ENCODE results near the gene CIDEB. TPM values are rescaled to one million over a fixed set of nuclear protein-coding genes. Genes with fewer than 3 reads are reported as not detected.

Gene CIDEB
- total and polyA plus RNA-seq, 9 of the 15 experiments (the other 6 are each of a cell fraction or from before 2014, with no cell fraction given), result 0.03 to 0.35 (median 0.09) TPM; not detected in 3

- TF ChIP-seq, protein P1, sequence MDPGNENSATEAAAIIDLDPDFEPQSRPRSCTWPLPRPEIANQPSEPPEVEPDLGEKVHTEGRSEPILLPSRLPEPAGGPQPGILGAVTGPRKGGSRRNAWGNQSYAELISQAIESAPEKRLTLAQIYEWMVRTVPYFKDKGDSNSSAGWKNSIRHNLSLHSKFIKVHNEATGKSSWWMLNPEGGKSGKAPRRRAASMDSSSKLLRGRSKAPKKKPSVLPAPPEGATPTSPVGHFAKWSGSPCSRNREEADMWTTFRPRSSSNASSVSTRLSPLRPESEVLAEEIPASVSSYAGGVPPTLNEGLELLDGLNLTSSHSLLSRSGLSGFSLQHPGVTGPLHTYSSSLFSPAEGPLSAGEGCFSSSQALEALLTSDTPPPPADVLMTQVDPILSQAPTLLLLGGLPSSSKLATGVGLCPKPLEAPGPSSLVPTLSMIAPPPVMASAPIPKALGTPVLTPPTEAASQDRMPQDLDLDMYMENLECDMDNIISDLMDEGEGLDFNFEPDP (CRISPR knock-in tag; IDR thresholded peaks at IDR 0.05), result no peak; the same call in 1 of the 2 replicates
- TF ChIP-seq, protein P2, sequence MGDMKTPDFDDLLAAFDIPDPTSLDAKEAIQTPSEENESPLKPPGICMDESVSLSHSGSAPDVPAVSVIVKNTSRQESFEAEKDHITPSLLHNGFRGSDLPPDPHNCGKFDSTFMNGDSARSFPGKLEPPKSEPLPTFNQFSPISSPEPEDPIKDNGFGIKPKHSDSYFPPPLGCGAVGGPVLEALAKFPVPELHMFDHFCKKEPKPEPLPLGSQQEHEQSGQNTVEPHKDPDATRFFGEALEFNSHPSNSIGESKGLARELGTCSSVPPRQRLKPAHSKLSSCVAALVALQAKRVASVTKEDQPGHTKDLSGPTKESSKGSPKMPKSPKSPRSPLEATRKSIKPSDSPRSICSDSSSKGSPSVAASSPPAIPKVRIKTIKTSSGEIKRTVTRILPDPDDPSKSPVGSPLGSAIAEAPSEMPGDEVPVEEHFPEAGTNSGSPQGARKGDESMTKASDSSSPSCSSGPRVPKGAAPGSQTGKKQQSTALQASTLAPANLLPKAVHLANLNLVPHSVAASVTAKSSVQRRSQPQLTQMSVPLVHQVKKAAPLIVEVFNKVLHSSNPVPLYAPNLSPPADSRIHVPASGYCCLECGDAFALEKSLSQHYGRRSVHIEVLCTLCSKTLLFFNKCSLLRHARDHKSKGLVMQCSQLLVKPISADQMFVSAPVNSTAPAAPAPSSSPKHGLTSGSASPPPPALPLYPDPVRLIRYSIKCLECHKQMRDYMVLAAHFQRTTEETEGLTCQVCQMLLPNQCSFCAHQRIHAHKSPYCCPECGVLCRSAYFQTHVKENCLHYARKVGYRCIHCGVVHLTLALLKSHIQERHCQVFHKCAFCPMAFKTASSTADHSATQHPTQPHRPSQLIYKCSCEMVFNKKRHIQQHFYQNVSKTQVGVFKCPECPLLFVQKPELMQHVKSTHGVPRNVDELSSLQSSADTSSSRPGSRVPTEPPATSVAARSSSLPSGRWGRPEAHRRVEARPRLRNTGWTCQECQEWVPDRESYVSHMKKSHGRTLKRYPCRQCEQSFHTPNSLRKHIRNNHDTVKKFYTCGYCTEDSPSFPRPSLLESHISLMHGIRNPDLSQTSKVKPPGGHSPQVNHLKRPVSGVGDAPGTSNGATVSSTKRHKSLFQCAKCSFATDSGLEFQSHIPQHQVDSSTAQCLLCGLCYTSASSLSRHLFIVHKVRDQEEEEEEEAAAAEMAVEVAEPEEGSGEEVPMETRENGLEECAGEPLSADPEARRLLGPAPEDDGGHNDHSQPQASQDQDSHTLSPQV (IDR thresholded peaks at IDR 0.05), result peak; percentile 97
- no peak for TF ChIP-seq KLF16 (IDR thresholded peaks at IDR 0.05)
- peak; percentile 20; the same call in 1 of the 2 replicates for TF ChIP-seq RAD51 (IDR thresholded peaks at IDR 0.05; ENCODE audit: borderline replicate concordance, low read depth)
- TF ChIP-seq ZBTB9 (CRISPR knock-in tag; IDR thresholded peaks at IDR 0.05), result peak; percentile 55; the same call in 1 of the 2 replicates
- TF ChIP-seq ELK1 (CRISPR knock-in tag; IDR thresholded peaks at IDR 0.05), result 0 out of 2 replicates have a peak, but pooled peaks have one; percentile 63
- TF ChIP-seq ZNF134 (CRISPR knock-in tag; conservative IDR thresholded peaks at IDR 0.05), result peak; percentile 39; the same call in 1 of the 2 replicates
- TF ChIP-seq, protein P3, sequence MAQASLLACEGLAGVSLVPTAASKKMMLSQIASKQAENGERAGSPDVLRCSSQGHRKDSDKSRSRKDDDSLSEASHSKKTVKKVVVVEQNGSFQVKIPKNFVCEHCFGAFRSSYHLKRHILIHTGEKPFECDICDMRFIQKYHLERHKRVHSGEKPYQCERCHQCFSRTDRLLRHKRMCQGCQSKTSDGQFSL (CRISPR knock-in tag; IDR thresholded peaks at IDR 0.05), result no peak
- TF ChIP-seq, protein P3 (tag; IDR thresholded peaks at IDR 0.05), result no peak
- TF ChIP-seq MXI1 (IDR thresholded peaks at IDR 0.05; ENCODE audit: low read depth, low read length), result no peak
- peak; percentile 91 for TF ChIP-seq SMAD4 (CRISPR knock-in tag; conservative IDR thresholded peaks at IDR 0.05)
- TF ChIP-seq KAT7 (CRISPR knock-in tag; IDR thresholded peaks at IDR 0.05; ENCODE audit: borderline replicate concordance), result no peak
- TF ChIP-seq, protein P4, sequence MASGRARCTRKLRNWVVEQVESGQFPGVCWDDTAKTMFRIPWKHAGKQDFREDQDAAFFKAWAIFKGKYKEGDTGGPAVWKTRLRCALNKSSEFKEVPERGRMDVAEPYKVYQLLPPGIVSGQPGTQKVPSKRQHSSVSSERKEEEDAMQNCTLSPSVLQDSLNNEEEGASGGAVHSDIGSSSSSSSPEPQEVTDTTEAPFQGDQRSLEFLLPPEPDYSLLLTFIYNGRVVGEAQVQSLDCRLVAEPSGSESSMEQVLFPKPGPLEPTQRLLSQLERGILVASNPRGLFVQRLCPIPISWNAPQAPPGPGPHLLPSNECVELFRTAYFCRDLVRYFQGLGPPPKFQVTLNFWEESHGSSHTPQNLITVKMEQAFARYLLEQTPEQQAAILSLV (tag; IDR thresholded peaks at IDR 0.05), result no peak
- TF ChIP-seq ZNF224 (CRISPR knock-in tag; IDR thresholded peaks at IDR 0.05), result 0 out of 2 replicates have a peak, but pooled peaks have one; percentile 62
- TF ChIP-seq ZNF212 (CRISPR knock-in tag; IDR thresholded peaks at IDR 0.05), result no peak
- TF ChIP-seq E2F3 (CRISPR knock-in tag; IDR thresholded peaks at IDR 0.05), result peak; percentile 59; the same call in 1 of the 2 replicates
These were observed 8.2 kb upstream of the CIDEB start (continued) for GRCh38 chr14:24315807-24316596.

All from K562 (cell line).